ENCODE data around the gene ABLIM2.

ABLIM2 gene

GRCh38 chr4:8136529-8136928, 22.1 kb downstream of the ABLIM2 start:
- no peak for DNase-seq

- DNase-seq: no peak
These were observed 22.9 kb downstream of the ABLIM2 start for GRCh38 chr4:8135666-8136065.

- DNase-seq: no peak
These were observed 24.6 kb downstream of the ABLIM2 start for GRCh38 chr4:8133897-8134563.

- DNase-seq: no peak
These were observed 25.5 kb downstream of the ABLIM2 start for GRCh38 chr4:8132947-8133705.

- DNase-seq: no peak
These were observed 26.2 kb downstream of the ABLIM2 start for GRCh38 chr4:8132400-8132799.

GRCh38 chr4:8131826-8132225, 26.8 kb downstream of the ABLIM2 start:
- DNase-seq: no peak

GRCh38 chr4:8131210-8131609, 27.4 kb downstream of the ABLIM2 start:
- no peak for DNase-seq

GRCh38 chr4:8130346-8131066, 28.1 kb downstream of the ABLIM2 start:
- no peak for DNase-seq

GRCh38 chr4:8129785-8130184, 28.8 kb downstream of the ABLIM2 start:
- DNase-seq: no peak

- DNase-seq: no peak
These were observed 29.5 kb downstream of the ABLIM2 start for GRCh38 chr4:8129136-8129535.

- no peak for DNase-seq
These were observed 30.3 kb downstream of the ABLIM2 start for GRCh38 chr4:8128100-8128856.

GRCh38 chr4:8127051-8127826, 31.4 kb downstream of the ABLIM2 start:
- no peak for DNase-seq

GRCh38 chr4:8126523-8126922, 32.1 kb downstream of the ABLIM2 start:
- DNase-seq: no peak

- no peak for DNase-seq
These were observed 33.0 kb downstream of the ABLIM2 start for GRCh38 chr4:8125526-8126056.

GRCh38 chr4:8123870-8124269, 34.7 kb downstream of the ABLIM2 start:
- DNase-seq: no peak

- DNase-seq: no peak
These were observed 35.2 kb downstream of the ABLIM2 start for GRCh38 chr4:8123389-8123788.

GRCh38 chr4:8122746-8123145, 35.9 kb downstream of the ABLIM2 start:
- DNase-seq: no peak

GRCh38 chr4:8121292-8122015, 37.2 kb downstream of the ABLIM2 start:
- no peak for DNase-seq

- DNase-seq: no peak
These were observed 38.1 kb downstream of the ABLIM2 start for GRCh38 chr4:8120501-8120900.

- no peak for DNase-seq
These were observed 38.7 kb downstream of the ABLIM2 start for GRCh38 chr4:8119877-8120276.

- no peak for DNase-seq
These were observed 40.1 kb downstream of the ABLIM2 start for GRCh38 chr4:8118531-8118930.

Data from DMS153 (cell line).